NB4 (cell line): Measurements from ENCODE around the gene CRYBA4.

Experiments
- DNase-seq: peaks from one replicate; pipeline ENCODE4 v3.0.0; 2010; ENCODE audit warnings: low read depth
- H3K4me3 ChIP-seq: one replicate; pipeline ENCODE4 v1.5.1; 2011; ENCODE audit warnings: mild to moderate bottlenecking, low read depth, low read length, moderate library complexity
- CTCF ChIP-seq: IDR thresholded peaks from one replicate; pipeline ENCODE4 v1.5.1; 2012; ENCODE audit warnings: low read depth, low read length
- MYC ChIP-seq: IDR thresholded peaks from 2 replicates; pipeline ENCODE4 v1.6.1; 2011; ENCODE audit warnings: low read depth, low read length
- POLR2A ChIP-seq: IDR thresholded peaks from 2 replicates; pipeline ENCODE4 v1.6.1; 2011; ENCODE audit warnings: mild to moderate bottlenecking; ENCODE audit not compliant: insufficient read length; ENCODE audit errors: extremely low read depth
- TF ChIP-seq, protein P1 (sequence below): IDR thresholded peaks from 2 replicates; pipeline ENCODE4 v1.6.1; 2011; ENCODE audit warnings: low read depth, low read length

Gene CRYBA4

DNA sequence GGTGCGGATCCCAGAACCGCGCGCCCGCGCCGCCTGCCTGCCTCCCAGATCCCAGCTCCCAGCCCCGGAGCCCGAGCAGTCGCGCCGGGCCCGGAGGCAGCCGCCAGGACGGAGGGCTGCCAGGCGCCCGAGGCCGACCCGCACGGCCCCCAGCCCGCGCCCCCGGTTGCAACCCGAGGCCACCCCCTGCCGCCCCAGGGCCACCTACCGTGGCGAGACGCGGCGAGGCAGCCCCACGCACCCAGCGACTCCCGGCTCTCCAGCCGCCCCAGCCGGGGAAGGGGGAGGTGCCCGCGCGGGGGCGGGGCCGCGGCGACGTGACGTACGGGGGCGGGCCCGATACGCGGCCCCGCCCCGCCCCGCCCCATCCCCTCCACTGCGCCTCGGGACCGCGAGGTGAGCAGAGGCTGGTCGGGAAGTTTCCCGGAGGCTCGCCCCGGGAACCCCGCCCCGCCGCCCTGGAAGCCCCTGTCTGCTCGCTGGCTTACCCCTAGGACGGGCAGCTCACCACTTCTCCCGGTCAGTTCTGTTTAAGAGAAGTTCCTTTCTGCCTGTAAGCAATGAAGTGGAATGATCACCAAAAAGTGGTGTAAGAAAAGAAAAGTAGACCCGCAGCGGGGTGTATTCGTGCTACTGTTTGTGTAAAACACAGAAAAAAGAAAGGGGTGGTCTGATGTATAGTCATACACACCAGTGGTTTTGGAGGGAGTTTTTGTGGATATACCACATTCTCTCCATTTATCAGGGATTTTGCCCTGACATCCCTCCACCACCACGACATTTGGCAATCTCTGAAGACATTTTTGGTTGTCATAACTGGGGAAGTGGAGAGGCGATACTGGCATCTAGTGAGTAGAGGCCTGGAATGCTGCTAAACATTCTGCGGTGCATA is 31.7 kb upstream of the CRYBA4 start, which contains the start of gene TPST2:
Gene TPST2 (minus strand): TSS at position 288 of the 892 bp plus-strand sequence. CDS start 48,502 bp downstream, outside the sequence.
- TF ChIP-seq, protein P1, sequence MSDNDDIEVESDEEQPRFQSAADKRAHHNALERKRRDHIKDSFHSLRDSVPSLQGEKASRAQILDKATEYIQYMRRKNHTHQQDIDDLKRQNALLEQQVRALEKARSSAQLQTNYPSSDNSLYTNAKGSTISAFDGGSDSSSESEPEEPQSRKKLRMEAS = no peak
- TF ChIP-seq POLR2A = peak; percentile 75
- H3K4me3 ChIP-seq = peak within 1 kb of the TSS; percentile 78
- peak; percentile 79 for DNase-seq

- TF ChIP-seq MYC (no peak), CTCF (no peak), POLR2A (no peak)
- TF ChIP-seq, protein P1 = no peak
- DNase-seq = peak; percentile 65
- H3K4me3 ChIP-seq = no peak overlapping the region
Observed at GRCh38 chr22:26592421-26592891, 29.3 kb upstream of the CRYBA4 start.

GRCh38 chr22:26593763-26594162 is 28.0 kb upstream of the CRYBA4 start:
- TF ChIP-seq POLR2A (no peak), CTCF (no peak), MYC (no peak)
- TF ChIP-seq, protein P1 = no peak
- DNase-seq = no peak
- H3K4me3 ChIP-seq = no peak overlapping the region

DNA sequence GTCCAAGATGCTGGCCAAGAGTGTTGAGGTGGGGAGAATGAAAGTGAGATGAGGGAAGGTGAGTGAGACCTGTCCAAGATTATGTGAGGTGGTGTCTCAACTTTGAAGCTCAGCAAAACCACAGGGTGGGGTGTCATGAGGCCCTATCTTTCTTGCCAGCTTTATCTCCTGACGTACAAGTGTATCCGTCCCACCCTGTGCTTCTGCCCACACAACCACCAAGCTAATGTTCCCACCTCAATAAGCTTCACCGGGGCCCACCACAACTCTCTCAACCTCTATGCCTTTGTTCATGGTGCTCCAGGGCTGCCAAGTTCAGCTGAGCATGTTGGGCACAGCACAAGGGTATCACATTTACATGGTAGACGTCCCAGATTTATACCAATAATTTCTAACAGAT is 24.7 kb upstream of the CRYBA4 start:
- no peak for TF ChIP-seq CTCF
- TF ChIP-seq, protein P1 = no peak
- no peak for TF ChIP-seq POLR2A
- no peak for TF ChIP-seq MYC
- H3K4me3 ChIP-seq = no peak overlapping the region
- no peak for DNase-seq

- DNase-seq = no peak
- H3K4me3 ChIP-seq = no peak overlapping the region
- TF ChIP-seq POLR2A = no peak
- no peak for TF ChIP-seq MYC
- TF ChIP-seq, protein P1 = no peak
- no peak for TF ChIP-seq CTCF
Observed at GRCh38 chr22:26597480-26597879, 24.3 kb upstream of the CRYBA4 start.

DNA sequence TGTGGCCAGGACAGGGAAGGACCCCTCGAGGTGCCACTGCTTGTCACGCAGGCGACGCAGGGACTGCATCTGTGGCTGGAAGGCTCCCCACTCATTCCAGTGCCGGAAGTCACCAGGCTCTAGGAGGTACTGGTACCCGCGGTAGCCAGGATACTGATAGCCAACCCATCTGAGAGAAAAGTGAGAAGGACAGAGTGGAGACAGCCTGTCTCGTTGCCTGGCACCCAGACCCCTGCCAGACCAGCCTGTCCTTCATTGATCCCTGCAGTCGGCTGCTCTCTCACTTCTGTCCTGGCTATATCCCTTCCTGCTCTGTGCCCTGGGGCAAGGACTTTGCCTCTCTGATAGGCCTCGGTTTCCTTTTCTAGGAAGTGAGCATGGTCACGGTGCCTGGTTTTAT is 22.3 kb upstream of the CRYBA4 start:
- no peak for DNase-seq
- TF ChIP-seq, protein P1 = no peak
- no peak for TF ChIP-seq CTCF
- no peak for TF ChIP-seq POLR2A
- TF ChIP-seq MYC = no peak
- no peak overlapping the region for H3K4me3 ChIP-seq
